Esophagus muscularis mucosa (tissue), 4 donors: ENCODE data around the gene INO80B. TPM values are rescaled to one million over a fixed set of nuclear protein-coding genes. Genes with fewer than 3 reads are reported as not detected.

Source experiments
- DNase-seq: peaks from one replicate; pipeline ENCODE4 v3.0.0-alpha.2; 2017; ENCODE audit errors: extremely low spot score
- H3K27ac ChIP-seq, 4 donors: fragments of 200-600 bp; sonication (generic); replicated peaks in 1 of 4; 1 replicate in 3 of 4; 2 replicates in 1 of 4; pipeline ENCODE4 v1.5.1; 2016 to 2019; ENCODE audit warnings: mild to moderate bottlenecking in 1 of 4
- H3K27me3 ChIP-seq, 4 donors: fragments of 200-600 bp; sonication (generic); one replicate each; pipeline versions ENCODE4 v1.5.1 to v1.6.0; 2016 to 2019
- H3K36me3 ChIP-seq, 4 donors: fragments of 200-600 bp; sonication (generic); one replicate each; pipeline ENCODE4 v1.5.1; 2016 to 2019
- H3K4me1 ChIP-seq, 4 donors: fragments of 200-600 bp; sonication (generic); one replicate each; pipeline ENCODE4 v1.5.1; 2016 to 2019
- H3K4me3 ChIP-seq, 4 donors: fragments of 200-600 bp; sonication (generic); 1 replicate in 2 of 4; 2 replicates in 2 of 4; pipeline ENCODE4 v1.5.1; 2016 to 2019; ENCODE audit warnings: mild to moderate bottlenecking in 4 of 4, moderate library complexity in 1 of 4
- H3K9me3 ChIP-seq, 4 donors: fragments of 200-600 bp; sonication (generic); 1 replicate in 3 of 4; 2 replicates in 1 of 4; pipeline ENCODE4 v1.5.1; 2016 to 2019
- CTCF ChIP-seq, 3 experiments: fragments of 200-600 bp in 2 of 3; fragments of 450-650 bp in 1 of 3; sonication (generic) in 2 of 3; IDR thresholded peaks; one replicate each; pipeline ENCODE4 v1.5.1; 2017 to 2019; ENCODE audit warnings: antibody characterized with exemption in 3 of 3, mild to moderate bottlenecking in 2 of 3, moderate library complexity in 1 of 3
- EP300 ChIP-seq: sonication (generic); formaldehyde crosslinking; IDR thresholded peaks from one replicate; pipeline ENCODE4 v1.6.1; 2017; ENCODE audit warnings: antibody characterized with exemption
- POLR2A ChIP-seq: fragments of 450-650 bp; IDR thresholded peaks from one replicate; pipeline ENCODE4 v1.6.1; 2017; ENCODE audit warnings: antibody characterized with exemption, moderate library complexity, mild to moderate bottlenecking, low read depth
- POLR2AphosphoS5 ChIP-seq, 2 donors: sonication (generic); formaldehyde crosslinking; IDR thresholded peaks; one replicate each; pipeline ENCODE4 v1.6.1; 2017; ENCODE audit warnings: antibody characterized with exemption in 2 of 2
- WGBS: methylation state at CpG from one replicate; pipeline ENCODE4 v1.1.5; 2018; 5-methylcytosine and 5-hydroxymethylcytosine counted together
- intact Hi-C: fragments of 100-400 bp; cut with DNase I; formaldehyde crosslinking; loops from one replicate; pipeline ENCODE4 v1.15.1; 2023
- total RNA-seq, 4 donors: library from RNA; depleted of rRNA; stranded (reverse); fragments of >200 nt; gene quantifications; one replicate each; pipeline versions ENCODE4 v1.1.0 to v1.2.1, GENCODE V29; 2016

Gene INO80B
- total RNA-seq, 4 donors from 2014 or later, result 8.7 to 16.6 (median 10.6) TPM

- Histone ChIP-seq H3K9me3 (no peaks in the 10 kb centered on the region), H3K27ac (no peak overlapping the region), H3K27me3 (no peaks in the 10 kb centered on the region), H3K36me3 (peaks cover 16 to 51% (median 49%) of the 10 kb centered on the region in 4 donors), H3K4me1 (peaks cover 13 to 16% (median 15%) of the 10 kb centered on the region in 4 donors), H3K4me3 (no peak overlapping the region)
- WGBS, result 46% methylated on average over 3 of the region's 5 CpGs
- intact Hi-C loops, result no loop called here
- no peak for TF ChIP-seq POLR2A
- no peak for TF ChIP-seq CTCF (IDR thresholded peaks at IDR 0.05)
- TF ChIP-seq EP300, result no peak
- no peak for TF ChIP-seq POLR2AphosphoS5 (IDR thresholded peaks at IDR 0.05)
- no peak for DNase-seq
Measured at GRCh38 chr2:74424995-74425406, 29.9 kb upstream of the INO80B start.

- Histone ChIP-seq H3K27me3 (no peaks in the 10 kb centered on the region), H3K4me3 (no peak overlapping the region), H3K9me3 (no peaks in the 10 kb centered on the region), H3K36me3 (peaks cover 16 to 56% (median 54%) of the 10 kb centered on the region in 4 donors), H3K4me1 (peaks cover 13 to 16% (median 15%) of the 10 kb centered on the region in 4 donors), H3K27ac (no peak overlapping the region)
- no peak for DNase-seq
- no CpG with 5 or more reads among the region's 7 CpGs for WGBS
- intact Hi-C loops, result no loop called here
- no peak for TF ChIP-seq EP300
- no peak for TF ChIP-seq POLR2AphosphoS5 (IDR thresholded peaks at IDR 0.05)
Measured at GRCh38 chr2:74425523-74425922, 29.4 kb upstream of the INO80B start.

- Histone ChIP-seq H3K4me3 (no peak overlapping the region), H3K4me1 (peaks cover 7 to 10% (median 9%) of the 10 kb centered on the region in 4 donors), H3K27me3 (no peaks in the 10 kb centered on the region), H3K27ac (no peak overlapping the region), H3K36me3 (peaks cover 18 to 64% (median 61%) of the 10 kb centered on the region in 4 donors), H3K9me3 (no peaks in the 10 kb centered on the region)
- TF ChIP-seq EP300, result no peak
- no peak for TF ChIP-seq POLR2A
- no peak for TF ChIP-seq CTCF (IDR thresholded peaks at IDR 0.05)
- TF ChIP-seq POLR2AphosphoS5 (IDR thresholded peaks at IDR 0.05), result no peak
- intact Hi-C loops, result no loop called here
- 82% methylated on average over 14 of the region's 14 CpGs for WGBS
- DNase-seq, result no peak
Measured at GRCh38 chr2:74426181-74426758, 28.6 kb upstream of the INO80B start.

- 93% methylated on average over 3 of the region's 3 CpGs for WGBS
Measured at GRCh38 chr2:74427551-74427950, 27.3 kb upstream of the INO80B start.

GRCh38 chr2:74428675-74429074 lies 26.2 kb upstream of the INO80B start:
- Histone ChIP-seq H3K9me3 (no peaks in the 10 kb centered on the region), H3K4me1 (no peaks in the 10 kb centered on the region), H3K4me3 (no peak overlapping the region), H3K36me3 (peaks cover 27 to 79% (median 75%) of the 10 kb centered on the region in 4 donors), H3K27me3 (no peaks in the 10 kb centered on the region), H3K27ac (no peak overlapping the region)
- DNase-seq, result no peak
- TF ChIP-seq CTCF (IDR thresholded peaks at IDR 0.05), result no peak
- TF ChIP-seq EP300, result no peak
- TF ChIP-seq POLR2AphosphoS5 (IDR thresholded peaks at IDR 0.05), result no peak
- intact Hi-C loops, result no loop called here
- WGBS, result 79% methylated on average over 5 of the region's 5 CpGs

More at GRCh38 chr2:74427551-74427950, 27.3 kb upstream of the INO80B start:
- H3K9me3 ChIP-seq, result no peaks in the 10 kb centered on the region
- no peak for DNase-seq
- H3K27ac ChIP-seq, result no peak overlapping the region
- peaks cover 0 to under 1% (median 0%) of the 10 kb centered on the region in 4 donors for H3K4me1 ChIP-seq
- intact Hi-C loops, result no loop called here
- no peak overlapping the region for H3K4me3 ChIP-seq
- peaks cover 27 to 77% (median 74%) of the 10 kb centered on the region in 4 donors for H3K36me3 ChIP-seq
- no peak for TF ChIP-seq POLR2AphosphoS5 (IDR thresholded peaks at IDR 0.05)
- TF ChIP-seq CTCF (IDR thresholded peaks at IDR 0.05), result no peak
- TF ChIP-seq POLR2A, result no peak
- no peak for TF ChIP-seq EP300
- H3K27me3 ChIP-seq, result no peaks in the 10 kb centered on the region
